DND-41 (cell line): Measurements from ENCODE around the gene RHOG.

ENCODE experiments used
- EZH2 ChIP-seq: IDR thresholded peaks from 3 replicates; pipeline ENCODE4 v1.6.1; 2012; ENCODE audit warnings: borderline replicate concordance, low read depth, mild to moderate bottlenecking, moderate library complexity, low read length, inconsistent platforms; ENCODE audit not compliant: severe bottlenecking
- TF ChIP-seq, protein P1 (sequence below): IDR thresholded peaks from 2 replicates; pipeline ENCODE4 v1.5.1; 2012; ENCODE audit warnings: borderline replicate concordance, low read length, moderate library complexity, mild to moderate bottlenecking; ENCODE audit not compliant: poor library complexity, severe bottlenecking; ENCODE audit errors: extremely low read depth

DNA sequence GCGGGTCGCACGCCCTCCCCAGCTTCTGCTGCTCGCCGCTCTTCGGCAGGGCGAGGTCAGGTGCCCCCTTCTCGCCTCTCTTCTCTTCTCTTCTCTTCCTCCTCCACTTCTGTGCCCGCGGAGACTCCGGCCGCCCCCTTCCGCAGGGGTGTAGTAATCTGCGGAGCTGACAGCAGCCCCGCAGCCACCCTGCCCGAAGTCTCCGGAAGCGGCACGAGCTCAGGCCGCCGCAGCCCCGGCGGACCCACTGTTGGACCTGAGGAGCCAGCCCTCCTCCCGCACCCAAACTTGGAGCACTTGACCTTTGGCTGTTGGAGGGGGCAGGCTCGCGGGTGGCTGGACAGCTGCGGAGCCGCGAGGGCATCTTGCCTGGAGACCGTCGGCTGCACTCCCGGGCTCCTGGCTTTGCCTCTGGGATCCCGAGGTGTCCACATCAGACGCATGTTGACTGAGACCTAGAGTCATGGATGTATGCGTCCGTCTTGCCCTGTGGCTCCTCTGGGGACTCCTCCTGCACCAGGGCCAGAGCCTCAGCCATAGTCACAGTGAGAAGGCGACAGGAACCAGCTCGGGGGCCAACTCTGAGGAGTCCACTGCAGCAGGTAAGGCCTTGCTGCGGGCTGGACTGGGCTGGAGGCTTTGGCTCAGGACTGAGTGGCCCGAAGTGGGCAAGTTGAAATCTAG lies 15.2 kb upstream of the RHOG start:
- TF ChIP-seq, protein P1, sequence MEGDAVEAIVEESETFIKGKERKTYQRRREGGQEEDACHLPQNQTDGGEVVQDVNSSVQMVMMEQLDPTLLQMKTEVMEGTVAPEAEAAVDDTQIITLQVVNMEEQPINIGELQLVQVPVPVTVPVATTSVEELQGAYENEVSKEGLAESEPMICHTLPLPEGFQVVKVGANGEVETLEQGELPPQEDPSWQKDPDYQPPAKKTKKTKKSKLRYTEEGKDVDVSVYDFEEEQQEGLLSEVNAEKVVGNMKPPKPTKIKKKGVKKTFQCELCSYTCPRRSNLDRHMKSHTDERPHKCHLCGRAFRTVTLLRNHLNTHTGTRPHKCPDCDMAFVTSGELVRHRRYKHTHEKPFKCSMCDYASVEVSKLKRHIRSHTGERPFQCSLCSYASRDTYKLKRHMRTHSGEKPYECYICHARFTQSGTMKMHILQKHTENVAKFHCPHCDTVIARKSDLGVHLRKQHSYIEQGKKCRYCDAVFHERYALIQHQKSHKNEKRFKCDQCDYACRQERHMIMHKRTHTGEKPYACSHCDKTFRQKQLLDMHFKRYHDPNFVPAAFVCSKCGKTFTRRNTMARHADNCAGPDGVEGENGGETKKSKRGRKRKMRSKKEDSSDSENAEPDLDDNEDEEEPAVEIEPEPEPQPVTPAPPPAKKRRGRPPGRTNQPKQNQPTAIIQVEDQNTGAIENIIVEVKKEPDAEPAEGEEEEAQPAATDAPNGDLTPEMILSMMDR: no peak
- TF ChIP-seq EZH2: no peak
